HG03139 (cell line): ENCODE results near the gene SRBD1.
A peak's percentile ranks its signal among the peaks of the same experiment; 100 is the strongest.

Source experiments
- ATAC-seq: cut with Tn5 transposase; IDR thresholded peaks from one replicate; pipeline ENCODE4 v1.9.1; 2021; ENCODE audit not compliant: unreplicated experiment

Gene SRBD1

DNA sequence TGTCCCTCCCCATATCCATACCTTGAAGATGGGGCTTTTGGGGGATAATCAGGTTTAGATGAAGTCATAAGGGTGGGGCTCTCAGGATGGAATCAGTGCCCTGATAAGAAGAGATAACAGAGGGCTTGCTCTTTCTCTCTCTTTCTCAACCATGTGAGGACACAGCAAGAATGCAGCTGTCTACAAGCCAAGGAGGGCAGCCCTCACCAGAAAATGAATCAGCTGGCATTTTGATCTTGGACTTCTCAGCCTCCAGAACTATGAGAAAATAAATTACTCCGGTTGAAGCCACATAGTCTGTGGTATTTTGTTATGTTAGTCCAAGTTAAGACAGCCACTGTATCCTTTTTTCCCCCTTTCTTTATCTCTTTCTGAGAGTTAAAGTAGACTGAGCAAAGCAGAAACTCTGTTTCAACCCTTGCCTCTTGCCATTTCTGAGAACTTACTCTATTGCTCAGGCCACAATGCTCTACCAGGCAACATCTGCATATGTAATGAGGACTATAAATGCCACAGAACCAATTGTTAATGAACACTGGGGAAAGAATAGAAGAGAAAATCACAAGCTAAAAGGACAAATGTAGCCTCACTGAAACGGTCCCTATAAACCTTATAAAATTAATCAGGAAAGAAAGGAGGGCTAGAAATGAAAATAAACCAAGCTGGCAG lies 56.9 kb downstream of the SRBD1 start:
- ATAC-seq = no peak

DNA sequence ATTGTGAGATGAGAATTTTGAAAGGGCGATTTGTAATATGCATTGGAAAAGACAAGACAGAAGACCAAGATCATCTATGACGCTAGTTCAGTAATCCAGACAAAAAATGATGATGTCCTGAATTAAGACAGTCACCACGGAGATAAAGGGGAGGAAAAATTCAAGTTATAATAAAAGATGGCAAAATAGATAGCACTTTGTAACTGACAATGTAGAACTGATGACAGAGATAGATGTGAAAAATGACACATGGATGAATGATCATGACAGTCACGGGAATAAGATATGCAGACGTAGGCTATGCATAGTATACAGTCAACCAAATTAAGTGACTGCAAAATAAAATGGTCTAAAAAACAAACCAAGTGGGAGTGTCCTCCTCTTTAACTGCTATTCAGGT lies 59.2 kb downstream of the SRBD1 start:
- no peak for ATAC-seq

DNA sequence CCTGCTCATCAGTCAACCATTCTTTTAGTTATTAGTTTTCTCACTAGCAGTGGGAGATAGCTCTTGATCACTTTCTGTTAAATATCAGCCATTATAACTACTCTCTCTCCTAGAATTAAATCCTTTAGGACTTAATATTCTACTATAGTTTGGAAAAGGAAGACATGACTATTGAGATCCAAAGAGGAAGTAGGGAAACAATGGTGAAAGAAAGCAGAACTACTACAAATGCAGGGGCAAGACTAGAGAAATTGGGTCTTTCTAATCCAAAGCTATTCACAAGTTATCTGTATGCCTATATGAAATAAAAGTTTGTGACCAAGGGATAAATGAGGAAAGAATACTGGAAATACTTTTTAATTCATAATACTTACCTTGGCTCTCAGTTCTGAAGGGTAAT lies 65.1 kb downstream of the SRBD1 start:
- no peak for ATAC-seq

DNA sequence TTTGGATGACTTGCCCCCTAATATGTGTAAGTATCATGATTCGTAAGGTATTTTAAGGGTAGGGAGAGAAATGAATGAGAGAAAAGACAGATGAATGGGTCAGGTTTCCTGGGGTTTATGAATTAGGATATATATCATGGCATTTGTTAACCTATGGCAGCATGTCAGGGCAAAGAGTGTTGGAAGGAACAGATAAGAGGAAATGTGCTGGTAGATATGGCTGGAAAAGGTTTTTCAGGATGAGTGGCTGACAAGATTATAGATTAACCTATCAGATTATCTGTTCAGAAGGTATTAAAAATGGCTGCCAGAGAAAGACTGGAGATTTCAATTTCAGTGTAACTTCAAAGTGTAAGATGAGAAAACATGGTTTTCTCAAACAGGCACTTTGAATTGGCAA lies 67.8 kb downstream of the SRBD1 start:
- ATAC-seq = no peak

DNA sequence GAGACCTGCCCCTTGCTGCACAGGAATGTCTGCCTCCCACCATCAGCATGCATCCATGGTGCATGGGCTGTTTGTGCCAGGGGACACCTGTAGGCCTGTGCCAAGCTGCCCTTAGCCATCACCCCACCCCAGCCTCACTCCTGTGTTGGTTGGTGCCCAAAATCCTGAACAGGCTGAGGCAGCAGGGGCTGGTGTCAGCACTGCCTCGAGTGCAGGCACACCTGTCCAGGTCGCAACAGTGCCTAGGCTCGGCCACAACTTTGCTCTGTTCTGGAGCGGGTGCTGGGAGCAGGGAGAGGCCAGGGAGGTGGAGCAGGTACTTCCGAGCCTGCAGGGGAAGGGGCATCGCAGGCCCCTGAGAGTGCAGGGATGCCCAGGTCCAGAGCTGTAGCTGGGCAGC lies 69.1 kb downstream of the SRBD1 start:
- ATAC-seq = no peak

DNA sequence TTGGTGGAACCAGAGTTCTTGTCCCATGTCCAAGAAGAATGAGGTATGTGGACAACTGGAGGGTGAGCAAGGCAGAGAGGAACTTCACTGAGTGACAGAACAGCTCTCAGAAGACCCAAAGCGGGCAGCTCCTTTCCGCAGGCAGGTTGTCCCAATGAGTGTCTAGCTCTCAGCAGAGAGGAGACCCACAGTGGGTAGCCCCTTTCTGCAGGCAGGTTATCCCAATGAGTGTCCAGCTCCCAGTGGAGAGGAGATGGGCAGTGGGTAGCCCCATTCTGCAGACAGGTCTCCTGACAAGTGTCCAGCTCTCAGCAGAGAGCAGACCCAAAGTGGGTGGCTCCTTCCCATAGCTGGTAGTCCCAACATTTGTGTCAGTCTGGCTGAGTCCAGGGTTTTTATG lies 69.6 kb downstream of the SRBD1 start:
- no peak for ATAC-seq

DNA sequence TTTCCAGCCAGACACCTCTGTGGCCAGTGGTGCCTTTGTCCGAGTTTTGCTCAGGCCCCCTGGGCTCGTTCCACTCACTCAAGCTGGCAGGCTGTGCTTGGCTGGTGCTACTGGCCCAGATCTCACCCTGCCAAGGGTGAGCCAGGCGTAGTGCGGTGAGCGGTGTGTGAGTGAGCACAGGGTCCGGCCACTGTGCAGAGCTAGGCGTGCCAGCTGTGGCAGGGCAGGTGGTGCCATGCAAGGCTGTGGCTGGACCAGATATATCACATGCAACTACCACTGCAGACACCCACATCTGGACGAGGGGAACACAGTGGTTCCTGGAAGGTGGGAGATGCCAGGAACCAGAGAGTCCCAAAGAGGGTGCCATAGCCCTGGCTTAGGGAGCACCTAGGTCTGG lies 70.1 kb downstream of the SRBD1 start:
- ATAC-seq = no peak

DNA sequence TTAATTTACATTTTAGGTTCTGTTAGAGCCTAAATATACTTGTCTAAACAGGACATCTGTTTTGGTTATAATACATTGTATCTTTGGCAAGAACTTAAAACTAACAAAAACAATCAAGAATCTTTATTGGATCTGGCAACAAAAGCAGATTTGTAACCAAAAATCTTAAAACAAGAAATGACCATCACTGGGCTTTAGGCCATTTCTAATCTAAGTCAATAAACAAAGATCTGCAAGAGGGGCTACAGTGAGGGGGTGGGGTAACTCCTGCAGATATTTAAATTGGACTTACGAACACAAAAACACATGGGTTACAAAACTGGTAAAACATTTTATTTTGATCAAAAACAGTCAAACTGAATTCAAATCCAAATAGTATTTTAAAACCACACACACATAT lies 77.3 kb downstream of the SRBD1 start:
- ATAC-seq = no peak

DNA sequence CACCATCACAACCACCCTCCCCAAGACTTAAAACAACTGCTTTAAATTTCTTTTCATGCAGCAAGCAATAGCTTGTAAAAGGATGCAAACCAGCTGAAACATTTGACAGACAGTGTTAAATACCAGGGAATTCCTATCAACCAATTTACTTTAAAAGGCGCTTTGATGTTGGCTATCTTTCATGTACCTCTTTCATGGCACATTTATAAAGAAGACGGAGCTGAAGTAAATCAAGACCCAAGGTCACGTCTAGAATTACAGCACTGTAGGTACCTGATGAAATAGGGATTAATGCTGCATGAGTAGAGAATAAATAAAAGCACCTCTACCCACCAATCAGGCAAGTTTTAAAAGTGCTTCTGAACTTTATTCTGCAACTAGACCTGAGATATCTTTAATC lies 78.9 kb downstream of the SRBD1 start:
- ATAC-seq = no peak

DNA sequence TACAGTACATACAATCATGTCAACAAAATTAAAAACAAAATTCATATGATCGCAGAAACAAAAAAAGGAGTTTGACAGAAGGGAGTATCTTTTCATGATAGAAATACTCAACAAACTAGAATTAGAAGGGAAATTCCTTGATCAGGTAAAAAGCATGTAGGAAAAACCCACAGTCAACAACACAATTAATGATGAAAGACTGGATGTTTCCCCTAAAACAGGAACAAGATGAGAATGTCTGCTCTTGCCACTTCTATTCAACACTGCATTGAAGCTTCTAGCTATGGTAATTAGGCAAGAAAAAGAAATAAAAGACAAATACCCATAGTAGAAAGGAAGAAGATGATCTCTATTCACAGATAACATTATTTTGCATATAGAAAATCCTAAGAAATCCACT lies 87.1 kb downstream of the SRBD1 start:
- ATAC-seq = no peak

DNA sequence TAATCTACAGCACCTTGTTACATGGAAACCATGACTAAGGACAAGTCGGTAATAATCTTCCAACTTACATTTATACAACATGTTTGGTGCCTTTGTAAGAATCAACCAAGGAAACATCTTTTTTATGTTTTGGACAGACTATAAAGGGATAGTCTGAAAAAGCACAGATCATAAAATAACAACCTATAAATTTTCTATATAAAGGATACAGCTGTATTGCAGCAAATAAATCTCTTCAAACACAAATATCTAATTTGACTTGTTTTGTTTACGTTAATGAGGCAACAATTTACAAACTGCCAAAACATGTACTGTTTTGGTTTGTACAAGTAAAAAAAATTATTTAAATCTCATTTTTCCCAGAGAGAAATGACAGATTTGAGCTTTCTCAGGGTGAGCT lies 92.5 kb downstream of the SRBD1 start:
- ATAC-seq = no peak

DNA sequence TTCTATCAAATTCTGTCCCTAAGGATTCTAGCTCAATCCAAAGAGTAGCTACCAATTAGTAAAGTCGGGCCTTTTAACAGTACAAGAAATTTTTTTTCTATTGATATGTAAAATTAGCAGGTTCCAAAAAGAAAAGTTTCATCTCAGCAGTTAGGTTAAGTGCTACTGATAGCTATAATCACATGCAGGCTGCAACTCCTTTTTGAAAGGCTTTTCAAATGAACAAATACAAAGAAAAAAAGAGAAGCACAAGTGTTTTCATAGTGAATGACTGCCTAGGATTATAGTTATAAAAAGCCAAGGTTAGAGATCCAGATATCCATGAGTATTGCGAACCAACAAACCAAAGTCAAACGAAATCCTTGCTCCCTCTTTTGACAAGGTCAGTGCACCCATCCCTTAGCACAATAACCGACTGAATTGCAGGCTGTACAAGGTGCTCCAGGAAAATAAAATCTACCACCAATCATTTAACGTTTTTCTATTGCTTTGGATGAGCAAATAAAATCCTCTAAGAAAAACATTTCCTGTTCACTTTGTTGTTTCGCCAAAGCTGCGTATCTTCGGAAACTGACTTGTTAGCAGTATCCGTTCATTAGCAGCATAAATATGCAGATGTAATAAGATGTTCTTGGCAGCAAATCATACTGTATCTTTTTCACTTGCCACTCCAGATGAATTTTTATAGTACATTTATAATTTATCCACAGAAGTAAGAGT lies 100.2 kb downstream of the SRBD1 start:
- no peak for ATAC-seq

DNA sequence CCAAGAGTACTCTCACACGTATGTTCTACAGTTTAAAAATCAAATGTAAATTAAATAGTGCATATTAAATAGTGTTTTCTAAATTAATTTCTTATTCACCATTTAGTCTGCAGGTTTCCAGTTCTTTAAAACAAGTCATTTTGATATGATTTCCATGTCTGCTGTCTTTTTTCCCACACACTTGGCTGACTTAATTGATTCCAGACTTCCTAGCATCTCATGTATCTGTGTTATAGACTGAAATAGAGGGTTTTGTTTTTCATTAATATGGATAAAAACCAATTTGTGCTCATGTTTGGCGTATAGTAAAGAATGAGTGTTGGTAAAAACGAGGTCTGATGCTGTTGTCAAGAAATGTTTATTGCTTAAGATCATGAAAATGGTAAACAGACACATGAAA lies 104.3 kb downstream of the SRBD1 start:
- no peak for ATAC-seq

DNA sequence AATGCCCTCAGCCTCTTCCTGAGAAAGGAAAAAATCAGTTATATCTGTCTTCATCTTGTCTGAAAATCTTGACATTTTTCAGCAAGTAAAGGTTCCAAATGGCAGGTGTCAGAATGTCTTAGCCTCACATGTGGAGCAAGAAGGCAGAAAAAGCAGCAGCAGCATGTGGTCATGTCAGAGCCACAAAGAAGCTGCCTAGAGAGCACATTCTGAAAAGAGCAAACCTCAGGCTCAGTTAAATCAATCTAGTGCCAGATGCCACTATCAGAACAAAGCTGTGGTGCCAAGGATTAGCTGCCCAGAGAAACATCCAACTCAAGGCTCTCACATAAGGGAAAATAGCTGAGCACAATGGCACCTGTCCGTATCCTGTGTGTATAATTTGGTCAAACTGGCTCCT lies 105.9 kb downstream of the SRBD1 start:
- no peak for ATAC-seq

DNA sequence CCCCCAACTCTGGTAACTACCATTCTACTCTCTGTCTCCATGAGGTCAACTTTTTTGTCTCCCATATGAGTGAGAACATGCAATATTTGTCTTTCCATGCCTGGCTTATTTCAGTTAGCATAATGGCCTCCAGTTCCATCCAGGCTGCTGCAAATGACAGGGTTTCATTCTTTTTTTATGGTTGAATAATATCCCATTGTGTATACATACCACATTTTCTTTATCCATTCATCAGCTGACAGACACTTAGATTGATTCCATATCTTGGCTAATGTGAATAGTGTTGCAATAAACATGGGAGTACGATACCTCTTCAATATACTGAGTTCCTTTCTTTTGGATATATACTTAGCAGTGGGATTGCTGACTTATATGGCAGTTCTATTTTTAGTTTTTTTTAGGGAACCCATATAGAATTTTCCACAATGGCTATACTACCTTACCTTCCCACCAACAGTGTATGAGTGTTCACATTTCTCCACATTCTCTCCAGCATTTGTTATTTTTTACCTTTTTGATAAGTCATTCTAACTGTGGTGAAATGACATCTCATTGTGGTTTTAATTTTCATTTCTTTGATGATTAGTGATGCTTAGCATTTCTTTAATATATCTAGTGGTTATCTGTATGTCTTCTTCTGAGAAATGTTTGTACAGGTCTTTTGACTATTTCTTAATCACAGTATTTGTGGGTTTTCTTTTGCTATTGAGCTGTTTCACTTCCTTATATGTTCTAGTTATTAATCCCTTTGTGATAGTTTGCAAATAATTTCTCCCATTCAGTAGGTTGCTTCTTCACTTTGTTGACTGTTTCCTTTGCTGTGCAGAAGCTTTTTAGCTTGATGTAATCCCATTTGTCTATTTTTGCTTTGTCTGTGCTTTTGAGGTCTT lies 112.2 kb downstream of the SRBD1 start:
- ATAC-seq = no peak

DNA sequence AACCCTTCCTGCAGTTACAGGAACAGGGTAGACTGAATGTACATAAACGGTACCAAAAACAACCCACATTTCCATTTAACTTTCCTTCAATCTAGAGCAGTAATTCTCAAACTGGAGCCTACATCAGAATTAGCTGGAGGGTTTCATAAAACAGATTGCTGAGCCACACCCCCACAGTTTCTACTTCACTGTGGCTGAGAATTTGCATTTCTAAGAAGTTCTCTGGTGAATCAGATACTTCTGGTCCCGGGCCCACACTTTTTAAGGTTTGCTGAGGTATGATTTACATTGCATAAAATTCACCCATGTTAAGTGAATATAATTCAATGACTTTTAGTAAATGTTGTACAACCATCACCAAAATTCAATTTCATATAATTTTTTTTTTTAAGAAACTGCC lies 113.7 kb downstream of the SRBD1 start:
- ATAC-seq = peak; percentile 53

DNA sequence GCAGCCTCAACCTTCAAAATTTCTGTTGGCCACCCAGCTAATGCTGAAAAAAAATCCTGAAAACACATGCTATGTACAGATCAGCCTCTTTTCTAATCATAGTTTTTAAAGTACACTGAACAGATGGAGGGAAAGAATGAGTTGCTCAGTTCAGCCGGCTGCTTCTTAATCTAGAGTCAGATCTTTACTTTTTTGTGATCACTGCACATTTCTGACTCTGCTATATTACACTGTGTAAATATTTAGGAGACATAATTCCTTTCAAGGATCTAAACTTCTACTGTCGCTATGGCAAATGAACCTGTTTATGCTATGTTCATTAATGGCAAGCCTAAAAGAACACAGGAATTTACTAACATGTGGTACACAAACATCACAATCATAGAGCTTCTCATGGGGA lies 114.2 kb downstream of the SRBD1 start:
- no peak for ATAC-seq

DNA sequence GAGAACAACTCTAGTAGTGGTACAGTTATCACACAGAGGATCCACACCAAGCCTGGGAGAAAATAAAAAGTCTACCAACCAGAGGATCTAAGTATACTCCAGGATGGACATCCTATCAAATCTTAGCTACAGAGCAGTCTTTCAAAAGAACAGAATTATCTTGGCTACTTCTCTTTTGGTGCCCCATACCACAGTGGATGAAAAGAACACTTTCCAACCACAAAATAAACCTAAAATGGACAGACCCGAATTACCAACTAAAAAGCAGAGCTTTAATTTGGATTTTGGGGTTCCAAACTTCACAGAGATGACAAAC lies 116.1 kb downstream of the SRBD1 start:
- ATAC-seq = no peak

DNA sequence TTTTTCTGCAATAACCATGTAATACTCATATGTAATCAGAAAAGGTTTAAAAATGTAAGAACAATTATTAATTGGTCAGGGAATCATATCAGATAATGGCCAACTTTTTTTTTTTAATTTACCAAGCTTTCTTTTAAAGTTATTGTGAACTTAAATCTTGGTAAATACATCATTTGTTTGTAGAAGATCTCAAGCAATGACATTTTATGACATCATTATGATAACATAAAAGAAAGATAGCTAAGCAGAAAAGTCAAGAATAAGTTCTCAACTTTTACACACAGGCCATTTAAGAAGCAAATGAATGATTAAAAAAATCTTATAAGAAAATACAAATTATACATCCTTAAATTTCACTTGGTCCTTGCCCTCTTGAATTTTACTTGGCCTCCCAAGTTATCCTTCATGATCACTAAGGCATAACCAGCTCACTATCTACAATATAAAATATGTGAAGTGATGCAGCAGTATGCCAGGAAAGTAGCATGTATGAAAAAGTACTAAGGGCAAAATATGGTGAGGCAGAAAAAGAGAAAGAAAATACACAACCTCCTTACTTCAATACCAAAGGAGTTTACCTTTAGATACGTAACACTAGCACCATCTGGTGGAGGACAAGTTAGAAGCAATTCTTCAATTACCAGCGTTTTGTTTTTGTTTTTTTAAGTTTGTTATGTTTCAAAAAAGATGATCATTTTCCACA lies 116.6 kb downstream of the SRBD1 start:
- ATAC-seq = no peak

DNA sequence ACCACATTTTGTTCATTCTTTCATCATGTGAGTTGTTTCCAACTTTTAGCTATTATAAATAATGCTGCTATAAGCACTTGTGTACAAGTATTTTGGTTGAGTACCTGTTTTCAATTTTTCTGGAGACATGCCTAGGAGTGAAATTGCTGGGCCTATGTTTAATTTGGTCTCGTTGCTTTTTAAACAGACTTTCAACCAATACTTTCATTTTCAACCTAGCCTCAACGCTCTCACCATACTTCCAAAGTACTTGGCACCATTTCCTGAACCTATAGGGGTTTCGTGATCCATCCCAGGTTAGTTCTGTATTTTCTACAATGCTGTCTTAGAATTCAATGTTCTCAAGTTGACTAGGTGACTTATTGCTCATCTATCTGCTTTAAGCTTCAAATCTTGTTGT lies 126.1 kb downstream of the SRBD1 start:
- ATAC-seq = no peak

DNA sequence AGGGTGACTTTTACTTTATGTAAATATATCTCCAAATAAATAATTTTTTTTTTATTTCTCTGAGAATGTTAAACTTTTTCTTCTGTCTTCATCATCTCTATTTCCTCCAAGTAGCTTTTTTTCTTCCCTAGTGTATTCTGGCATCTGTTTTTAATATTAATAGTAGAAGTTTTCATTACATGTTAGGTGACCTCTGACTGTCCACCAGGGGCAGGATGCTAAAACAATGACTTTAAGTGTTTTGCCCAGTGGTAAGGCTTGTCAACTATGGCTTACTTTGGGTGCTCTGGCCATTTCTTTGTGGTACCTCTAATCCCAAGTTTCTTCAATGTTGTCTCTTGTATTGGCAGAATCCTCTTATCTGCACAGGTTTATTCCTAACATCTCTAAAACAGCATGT lies 127.1 kb downstream of the SRBD1 start:
- no peak for ATAC-seq

DNA sequence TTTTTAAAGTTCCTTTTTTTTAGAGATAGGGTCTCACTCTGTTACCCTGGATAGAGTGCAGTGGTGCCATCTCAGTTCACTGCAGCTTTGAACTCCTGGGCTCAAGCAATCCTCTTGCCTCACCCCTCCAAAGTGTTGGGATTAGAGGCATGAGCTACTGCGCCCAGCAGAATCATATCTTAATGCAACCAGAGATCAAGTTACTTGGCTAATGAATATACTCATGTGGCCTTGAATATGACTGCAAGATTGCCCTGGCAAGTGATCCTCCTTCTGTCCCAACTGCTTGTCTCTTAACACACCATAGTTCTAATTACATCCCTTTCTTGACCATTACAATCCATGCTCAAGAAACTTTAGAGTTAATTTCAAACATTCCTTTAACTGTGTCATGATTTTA lies 133.5 kb downstream of the SRBD1 start:
- no peak for ATAC-seq
